ENCODE results near the gene EPB42. TPM values are rescaled to one million over a fixed set of nuclear protein-coding genes. Genes with fewer than 3 reads are reported as not detected.

The EPB42 gene
- total and polyA plus RNA-seq, 2 of the 4 experiments (the other 2 are of a cell fraction): not detected

DNA sequence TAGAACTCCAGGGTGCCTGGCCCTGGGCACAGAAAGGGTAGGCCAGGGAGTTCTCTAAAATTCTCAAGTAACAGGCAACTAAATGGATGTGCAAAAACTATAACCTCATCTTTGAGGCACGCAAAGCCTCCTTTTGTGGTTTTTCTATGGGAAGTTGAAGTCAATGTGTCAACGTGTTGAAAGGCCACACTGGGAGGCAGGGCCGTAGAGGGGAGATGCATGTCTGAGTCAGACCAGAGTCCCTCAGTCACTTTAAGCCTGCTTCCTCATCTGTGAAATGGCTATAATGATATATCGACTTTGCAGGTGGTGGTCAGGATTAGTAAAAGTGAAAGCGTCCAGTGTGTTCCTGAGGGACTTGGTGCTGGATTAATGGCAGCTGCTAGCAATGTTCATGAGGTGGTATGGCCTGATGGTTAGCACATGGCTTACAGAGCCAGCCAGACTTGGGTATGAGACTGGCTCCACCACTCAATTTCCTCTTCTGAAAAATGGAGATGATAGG, 28.9 kb upstream of the EPB42 start:
- no peaks in the 10 kb centered on the region for H3K36me3 ChIP-seq (ENCODE audit: control insufficient read depth, insufficient read depth, low read length)
- BruUV-seq (replicated peaks): no TSS peak
- H2BK20ac ChIP-seq (ENCODE audit: low read depth, low read length): no peak overlapping the region
- H3K9me1 ChIP-seq (ENCODE audit: insufficient read depth, low read length): no peaks in the 10 kb centered on the region
- no peak overlapping the region for H3K4me2 ChIP-seq (ENCODE audit: low read depth, low read length)
- H4K5ac ChIP-seq (ENCODE audit: low read depth, low read length): no peak overlapping the region
- no peak overlapping the region for H2BK15ac ChIP-seq (ENCODE audit: low read depth, low read length)
- H3K4me1 ChIP-seq (ENCODE audit: control insufficient read depth, insufficient read depth, low read length): peaks cover 2% of the 10 kb centered on the region; the same call in 1 of the 2 replicates
- H2AK9ac ChIP-seq (replicated peaks; ENCODE audit: low read depth, low read length, poor library complexity): no peak overlapping the region
- no peak overlapping the region for H3K23ac ChIP-seq (ENCODE audit: low read depth, low read length)
- no peak overlapping the region for H3K9ac ChIP-seq (ENCODE audit: low read depth, low read length)
- no peaks in the 10 kb centered on the region for H4K20me1 ChIP-seq (ENCODE audit: insufficient read depth, low read length)
- H3K14ac ChIP-seq (replicated peaks; ENCODE audit: low read depth, low read length): no peak overlapping the region
- no peaks in the 10 kb centered on the region for H3K9me3 ChIP-seq (ENCODE audit: control insufficient read depth, insufficient read depth, low read length)
- ChIA-PET CTCF (no interaction called here), POLR2A (ENCODE audit: unreplicated experiment) (no interaction called here)
- no peak overlapping the region for H3K56ac ChIP-seq (ENCODE audit: extremely low read depth, insufficient read depth, low read length)
- no peak overlapping the region for H3K18ac ChIP-seq (ENCODE audit: low read depth, low read length)
- ATAC-seq (ENCODE audit: low read depth) (peak; percentile 81), DNase-seq (peak; percentile 76)
- 29% methylated on average over 1 of the region's 5 CpGs; no CpG with 5 or more reads in 1 of the 2 experiments for WGBS, 2 experiments (ENCODE audit: extremely low coverage in 2 of 2, insufficient read length in 1 of 2)
- no peak overlapping the region for H3K27ac ChIP-seq (ENCODE audit: insufficient read depth, low read length)
- H3K4me3 ChIP-seq (ENCODE audit: insufficient read depth, low read depth, low read length): no peak overlapping the region
- H3K79me1 ChIP-seq (ENCODE audit: low read depth in 1 of 2, low read length in 2 of 2): no peaks in the 10 kb centered on the region
- peak overlapping the region; percentile 2; the same call in 1 of the 2 replicates for H4K91ac ChIP-seq (ENCODE audit: insufficient read depth, low read depth, low read length)
- H2AFZ ChIP-seq (replicated peaks; ENCODE audit: low read length, poor library complexity): no peak overlapping the region
- TF ChIP-seq CEBPB (IDR thresholded peaks at IDR 0.05; ENCODE audit: low read depth, low read length): no peak
- TF ChIP-seq RCOR1 (IDR thresholded peaks at IDR 0.05; ENCODE audit: insufficient replicate concordance, low read length): peak; percentile 29
- H3K4ac ChIP-seq (ENCODE audit: low read depth, low read length): no peak overlapping the region
- H2BK120ac ChIP-seq (ENCODE audit: low read depth, low read length): peak overlapping the region; percentile 71; the same call in 1 of the 2 replicates
- H4K8ac ChIP-seq (ENCODE audit: low read depth in 2 of 2, low read length in 2 of 2): no peak overlapping the region
- H2AK5ac ChIP-seq (ENCODE audit: low read depth, low read length): no peak overlapping the region; the same call in 1 of the 2 replicates
- intact Hi-C loops (cut with micrococcal nuclease) (no loop called here), dilution Hi-C loops (cut with HindIII; ENCODE audit: low sequenced_read_pairs, unreplicated experiment) (no loop called here), in situ Hi-C loops (cut with MboI; ENCODE audit: low sequenced_read_pairs) (no loop called here)
- H3K27me3 ChIP-seq (ENCODE audit: control insufficient read depth, insufficient read depth, low read length): peaks cover 26% of the 10 kb centered on the region
- peak overlapping the region; percentile 22 for H2BK5ac ChIP-seq (ENCODE audit: low read depth, low read length, poor library complexity, severe bottlenecking)

Measured in IMR-90 (cell line).